A549 (cell line): ENCODE results near the gene SPATA4.

ENCODE experiments used
- BHLHE40 ChIP-seq: IDR thresholded peaks from 2 replicates; pipeline ENCODE4 v1.6.1; 2012; ENCODE audit warnings: low read depth, low read length, inconsistent platforms
- CEBPB ChIP-seq, 2 experiments: fragments of >200 bp in 1 of 2; sonication (Bioruptor Twin) in 1 of 2; formaldehyde crosslinking in 1 of 2; IDR thresholded peaks; 2 replicates each; pipeline ENCODE4 v1.6.1; 2012 to 2016
- FOSL2 ChIP-seq, 2 experiments: fragments of 450-650 bp in 1 of 2; fragments of >200 bp in 1 of 2; sonication (Bioruptor Twin) in 1 of 2; formaldehyde crosslinking; IDR thresholded peaks; 2 replicates each; pipeline versions ENCODE4 v1.5.0 to v1.6.1; 2016 to 2020; ENCODE audit warnings: mild to moderate bottlenecking in 1 of 2, moderate library complexity in 1 of 2
- JUNB ChIP-seq: fragments of >200 bp; sonication (Bioruptor Twin); formaldehyde crosslinking; IDR thresholded peaks from 2 replicates; pipeline ENCODE4 v1.6.1; 2016
- KDM1A ChIP-seq: fragments of 200-600 bp; sonication (generic); IDR thresholded peaks from 2 replicates; pipeline ENCODE4 v1.6.1; 2016; ENCODE audit warnings: low read depth, mild to moderate bottlenecking
- RAD21 ChIP-seq, 2 experiments: fragments of >200 bp in 1 of 2; sonication (Bioruptor Twin) in 1 of 2; formaldehyde crosslinking in 1 of 2; IDR thresholded peaks in 1 of 2; conservative IDR thresholded peaks in 1 of 2; 2 replicates in 1 of 2; 3 replicates in 1 of 2; pipeline ENCODE4 v1.6.1; 2012 to 2018; ENCODE audit warnings: inconsistent platforms in 1 of 2
- TF ChIP-seq, protein P1 (sequence below): fragments of >200 bp; sonication (Bioruptor Twin); formaldehyde crosslinking; IDR thresholded peaks from 3 replicates; pipeline ENCODE4 v1.5.1; 2016
- TF ChIP-seq, protein P2 (sequence below): IDR thresholded peaks from 2 replicates; pipeline ENCODE4 v1.6.1; 2012
- TF ChIP-seq, protein P3 (sequence below): fragments of 200-600 bp; sonication (generic); IDR thresholded peaks from 2 replicates; pipeline ENCODE4 v1.6.1; 2016; ENCODE audit warnings: antibody characterized with exemption, mild to moderate bottlenecking, moderate library complexity

DNA sequence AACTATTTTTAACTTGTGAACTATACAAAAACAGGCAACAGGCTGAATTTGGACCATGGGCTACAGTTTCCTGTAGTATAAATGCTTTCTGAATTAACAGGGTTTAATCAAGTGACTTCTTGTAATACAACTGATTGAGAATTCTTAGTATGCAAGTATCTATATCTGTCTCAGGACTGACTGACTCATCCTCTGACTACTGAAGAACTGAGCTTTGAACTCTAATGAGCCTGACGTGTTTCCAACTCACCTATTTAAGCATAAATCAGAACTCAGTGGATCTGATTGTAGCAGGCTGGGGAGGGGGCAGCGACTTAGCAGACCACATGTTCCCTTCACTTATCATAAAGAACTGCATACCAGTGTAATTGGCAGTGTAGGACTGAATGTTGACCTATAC, 7.8 kb downstream of the SPATA4 start:
- TF ChIP-seq KDM1A: no peak
- TF ChIP-seq, protein P1, sequence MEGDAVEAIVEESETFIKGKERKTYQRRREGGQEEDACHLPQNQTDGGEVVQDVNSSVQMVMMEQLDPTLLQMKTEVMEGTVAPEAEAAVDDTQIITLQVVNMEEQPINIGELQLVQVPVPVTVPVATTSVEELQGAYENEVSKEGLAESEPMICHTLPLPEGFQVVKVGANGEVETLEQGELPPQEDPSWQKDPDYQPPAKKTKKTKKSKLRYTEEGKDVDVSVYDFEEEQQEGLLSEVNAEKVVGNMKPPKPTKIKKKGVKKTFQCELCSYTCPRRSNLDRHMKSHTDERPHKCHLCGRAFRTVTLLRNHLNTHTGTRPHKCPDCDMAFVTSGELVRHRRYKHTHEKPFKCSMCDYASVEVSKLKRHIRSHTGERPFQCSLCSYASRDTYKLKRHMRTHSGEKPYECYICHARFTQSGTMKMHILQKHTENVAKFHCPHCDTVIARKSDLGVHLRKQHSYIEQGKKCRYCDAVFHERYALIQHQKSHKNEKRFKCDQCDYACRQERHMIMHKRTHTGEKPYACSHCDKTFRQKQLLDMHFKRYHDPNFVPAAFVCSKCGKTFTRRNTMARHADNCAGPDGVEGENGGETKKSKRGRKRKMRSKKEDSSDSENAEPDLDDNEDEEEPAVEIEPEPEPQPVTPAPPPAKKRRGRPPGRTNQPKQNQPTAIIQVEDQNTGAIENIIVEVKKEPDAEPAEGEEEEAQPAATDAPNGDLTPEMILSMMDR: no peak
- TF ChIP-seq RAD21 (conservative IDR thresholded peaks at IDR 0.05 in 1 of 2, IDR thresholded peaks at IDR 0.05 in 1 of 2): no peak
- no peak for TF ChIP-seq FOSL2 (IDR thresholded peaks at IDR 0.05)
- no peak for TF ChIP-seq FOSL2 (CRISPR knock-in tag; IDR thresholded peaks at IDR 0.05)
- no peak for TF ChIP-seq BHLHE40
- no peak for TF ChIP-seq CEBPB (IDR thresholded peaks at IDR 0.05)
- TF ChIP-seq, protein P2, sequence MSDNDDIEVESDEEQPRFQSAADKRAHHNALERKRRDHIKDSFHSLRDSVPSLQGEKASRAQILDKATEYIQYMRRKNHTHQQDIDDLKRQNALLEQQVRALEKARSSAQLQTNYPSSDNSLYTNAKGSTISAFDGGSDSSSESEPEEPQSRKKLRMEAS: no peak
- TF ChIP-seq, protein P3, sequence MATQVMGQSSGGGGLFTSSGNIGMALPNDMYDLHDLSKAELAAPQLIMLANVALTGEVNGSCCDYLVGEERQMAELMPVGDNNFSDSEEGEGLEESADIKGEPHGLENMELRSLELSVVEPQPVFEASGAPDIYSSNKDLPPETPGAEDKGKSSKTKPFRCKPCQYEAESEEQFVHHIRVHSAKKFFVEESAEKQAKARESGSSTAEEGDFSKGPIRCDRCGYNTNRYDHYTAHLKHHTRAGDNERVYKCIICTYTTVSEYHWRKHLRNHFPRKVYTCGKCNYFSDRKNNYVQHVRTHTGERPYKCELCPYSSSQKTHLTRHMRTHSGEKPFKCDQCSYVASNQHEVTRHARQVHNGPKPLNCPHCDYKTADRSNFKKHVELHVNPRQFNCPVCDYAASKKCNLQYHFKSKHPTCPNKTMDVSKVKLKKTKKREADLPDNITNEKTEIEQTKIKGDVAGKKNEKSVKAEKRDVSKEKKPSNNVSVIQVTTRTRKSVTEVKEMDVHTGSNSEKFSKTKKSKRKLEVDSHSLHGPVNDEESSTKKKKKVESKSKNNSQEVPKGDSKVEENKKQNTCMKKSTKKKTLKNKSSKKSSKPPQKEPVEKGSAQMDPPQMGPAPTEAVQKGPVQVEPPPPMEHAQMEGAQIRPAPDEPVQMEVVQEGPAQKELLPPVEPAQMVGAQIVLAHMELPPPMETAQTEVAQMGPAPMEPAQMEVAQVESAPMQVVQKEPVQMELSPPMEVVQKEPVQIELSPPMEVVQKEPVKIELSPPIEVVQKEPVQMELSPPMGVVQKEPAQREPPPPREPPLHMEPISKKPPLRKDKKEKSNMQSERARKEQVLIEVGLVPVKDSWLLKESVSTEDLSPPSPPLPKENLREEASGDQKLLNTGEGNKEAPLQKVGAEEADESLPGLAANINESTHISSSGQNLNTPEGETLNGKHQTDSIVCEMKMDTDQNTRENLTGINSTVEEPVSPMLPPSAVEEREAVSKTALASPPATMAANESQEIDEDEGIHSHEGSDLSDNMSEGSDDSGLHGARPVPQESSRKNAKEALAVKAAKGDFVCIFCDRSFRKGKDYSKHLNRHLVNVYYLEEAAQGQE: no peak
- TF ChIP-seq JUNB: no peak
